Nephron progenitor cell (in vitro differentiated cells): ENCODE measurements around the gene TMEM132A.
"Not testable (repeated sequence)": the region's sequence is repeated elsewhere in the genome, so short reads cannot be mapped to it uniquely, and the experiment has no call there.

Experiments used
- DNase-seq: peaks from one replicate; pipeline ENCODE4 v3.0.0; 2021
- H3K27ac Mint-ChIP-seq: 2 replicates; pipeline ENCODE4 v1.8.0; 2021; ENCODE audit warnings: mild to moderate bottlenecking, moderate library complexity, mixed read lengths
- H3K27me3 Mint-ChIP-seq: 2 replicates; pipeline ENCODE4 v1.8.0; 2021; ENCODE audit warnings: mild to moderate bottlenecking, low read depth, mixed read lengths; ENCODE audit not compliant: poor library complexity
- H3K36me3 Mint-ChIP-seq: 2 replicates; pipeline ENCODE4 v1.8.0; 2021; ENCODE audit warnings: low read depth, mixed read lengths
- H3K4me1 Mint-ChIP-seq: 2 replicates; pipeline ENCODE4 v1.8.0; 2021; ENCODE audit warnings: mixed read lengths
- H3K4me3 Mint-ChIP-seq: 2 replicates; pipeline ENCODE4 v1.8.0; 2021; ENCODE audit warnings: mild to moderate bottlenecking, moderate library complexity, mixed read lengths
- H3K9me3 Mint-ChIP-seq: 2 replicates; pipeline ENCODE4 v1.8.0; 2021; ENCODE audit warnings: mild to moderate bottlenecking, moderate library complexity, mixed read lengths
- CTCF ChIP-seq: fragments of 200-600 bp; sonication (generic); IDR thresholded peaks from 2 replicates; pipeline ENCODE4 v1.5.0; 2021; ENCODE audit warnings: antibody characterized with exemption

TMEM132A gene

GRCh38 chr11:60970890-60971289, 46.6 kb downstream of the TMEM132A start:
- Mint-ChIP-seq H3K27me3 (peaks cover 20% of the 10 kb centered on the region), H3K4me1 (peaks cover 8% of the 10 kb centered on the region), H3K27ac (no peak overlapping the region), H3K4me3 (no peak overlapping the region), H3K36me3 (peaks cover 8% of the 10 kb centered on the region), H3K9me3 (peaks cover 35% of the 10 kb centered on the region)
- no peak for TF ChIP-seq CTCF
- DNase-seq: no peak

GRCh38 chr11:60971520-60971919, 47.3 kb downstream of the TMEM132A start, which contains the start of gene CD6:
TSS of gene CD6 (plus strand) at chr11:60971680. CDS start at chr11:60971866, 186 bp downstream.
- Mint-ChIP-seq H3K4me1 (peaks cover 8% of the 10 kb centered on the region), H3K27ac (no peak within 1 kb of the TSS), H3K27me3 (peaks cover 20% of the 10 kb centered on the region), H3K36me3 (peaks cover 8% of the 10 kb centered on the region), H3K4me3 (no peak within 1 kb of the TSS), H3K9me3 (peaks cover 35% of the 10 kb centered on the region)
- no peak for TF ChIP-seq CTCF
- DNase-seq: no peak

- DNase-seq: no peak
- no peak overlapping the region for H3K27ac Mint-ChIP-seq
- peaks cover 8% of the 10 kb centered on the region for H3K36me3 Mint-ChIP-seq
- peaks cover 28% of the 10 kb centered on the region for H3K9me3 Mint-ChIP-seq
- TF ChIP-seq CTCF: no peak
- H3K4me3 Mint-ChIP-seq: no peak overlapping the region
- peaks cover 10% of the 10 kb centered on the region for H3K4me1 Mint-ChIP-seq
- H3K27me3 Mint-ChIP-seq: peaks cover 11% of the 10 kb centered on the region
These were observed 48.1 kb downstream of the TMEM132A start for GRCh38 chr11:60972182-60973030.

GRCh38 chr11:60973699-60974098, 49.4 kb downstream of the TMEM132A start:
- H3K4me1 Mint-ChIP-seq: peaks cover 21% of the 10 kb centered on the region
- H3K4me3 Mint-ChIP-seq: no peak overlapping the region
- H3K36me3 Mint-ChIP-seq: peaks cover 8% of the 10 kb centered on the region
- no peak for TF ChIP-seq CTCF
- peaks cover 17% of the 10 kb centered on the region for H3K9me3 Mint-ChIP-seq
- H3K27me3 Mint-ChIP-seq: peaks cover 6% of the 10 kb centered on the region
- H3K27ac Mint-ChIP-seq: no peak overlapping the region
- DNase-seq: no peak

- not testable (repeated sequence) for H3K36me3 Mint-ChIP-seq, H3K27ac Mint-ChIP-seq, H3K4me3 Mint-ChIP-seq, DNase-seq, H3K27me3 Mint-ChIP-seq
- peaks cover 11% of the 10 kb centered on the region for H3K9me3 Mint-ChIP-seq
- H3K4me1 Mint-ChIP-seq: peaks cover 21% of the 10 kb centered on the region
These were observed 50.1 kb downstream of the TMEM132A start for GRCh38 chr11:60974316-60974715.

GRCh38 chr11:60974726-60975125, 50.5 kb downstream of the TMEM132A start:
- Mint-ChIP-seq H3K4me1 (peaks cover 21% of the 10 kb centered on the region), H3K27me3 (peaks cover 4% of the 10 kb centered on the region), H3K9me3 (peaks cover 7% of the 10 kb centered on the region), H3K4me3 (no peak overlapping the region), H3K36me3 (peaks cover under 1% of the 10 kb centered on the region), H3K27ac (no peak overlapping the region)
- no peak for DNase-seq
- TF ChIP-seq CTCF: no peak
